Measurements from ENCODE around the gene KCTD18. TPM values are rescaled to one million over a fixed set of nuclear protein-coding genes. Genes with fewer than 3 reads are reported as not detected.
A peak's percentile ranks its signal among the peaks of the same experiment; 100 is the strongest.

KCTD18 gene
- total and polyA plus RNA-seq, 12 donors = 5.0 to 16.5 (median 9.9) TPM

GRCh38 chr2:200445284-200445683, 64.6 kb downstream of the KCTD18 start:
- peaks cover 0 to 22% (median 11%) of the 10 kb centered on the region in 9 donors for H3K4me1 ChIP-seq
- no peak for DNase-seq
- H3K27ac ChIP-seq = no peak overlapping the region
- intact Hi-C loops (cut with DNase I) = loop anchor here in 1 of 10 donors (10.0 kb wide), 1 partner anchor 140 kb away; the partner anchor contains the start of gene SPATS2L
- no peaks in the 10 kb centered on the region for H3K27me3 ChIP-seq
- peaks cover 0 to 91% (median 8%) of the 10 kb centered on the region in 9 donors for H3K36me3 ChIP-seq
- no peak overlapping the region for H3K4me3 ChIP-seq
- H3K9me3 ChIP-seq = no peaks in the 10 kb centered on the region
- TF ChIP-seq CTCF (IDR thresholded peaks at IDR 0.05) = no peak
- ATAC-seq = no peak
- WGBS, 2 donors = 46 to 92% methylated on average over 1 of the region's 1 CpG

DNA sequence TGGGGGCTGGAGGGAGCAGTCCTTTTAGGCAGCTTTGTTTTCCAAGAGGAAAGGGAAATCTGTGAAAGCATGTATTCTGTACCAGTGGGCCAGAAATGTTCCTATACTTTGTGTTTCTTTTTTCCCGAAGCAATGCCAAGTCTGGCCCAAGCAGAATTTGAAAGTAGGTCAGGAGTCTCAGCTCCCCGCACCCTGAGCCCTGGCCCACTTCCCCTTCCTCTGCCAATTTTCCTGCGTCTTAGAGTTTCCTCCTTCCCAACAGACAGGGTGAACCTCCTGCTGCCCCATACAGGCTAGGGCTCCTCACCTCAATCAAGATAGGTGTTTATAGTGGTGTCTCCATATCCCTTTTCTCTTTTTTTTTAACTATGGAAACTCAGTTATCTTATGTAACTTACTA, 65.3 kb downstream of the KCTD18 start:
- Histone ChIP-seq H3K9me3 (no peaks in the 10 kb centered on the region), H3K4me3 (no peak overlapping the region), H3K4me1 (peaks cover 0 to 22% (median 11%) of the 10 kb centered on the region in 9 donors), H3K27me3 (no peaks in the 10 kb centered on the region), H3K27ac (no peak overlapping the region), H3K36me3 (peaks cover 0 to 95% (median 8%) of the 10 kb centered on the region in 9 donors)
- DNase-seq = no peak
- intact Hi-C loops (cut with DNase I) = loop anchor here in 1 of 10 donors (10.0 kb wide), 1 partner anchor 140 kb away; the partner anchor contains the start of gene SPATS2L
- WGBS, 2 donors = 43 to 46% methylated on average over 3 of the region's 3 CpGs
- TF ChIP-seq CTCF (IDR thresholded peaks at IDR 0.05) = no peak
- peak in 3 of 8 donors; percentile 35 to 41 (median 41) for ATAC-seq

DNA sequence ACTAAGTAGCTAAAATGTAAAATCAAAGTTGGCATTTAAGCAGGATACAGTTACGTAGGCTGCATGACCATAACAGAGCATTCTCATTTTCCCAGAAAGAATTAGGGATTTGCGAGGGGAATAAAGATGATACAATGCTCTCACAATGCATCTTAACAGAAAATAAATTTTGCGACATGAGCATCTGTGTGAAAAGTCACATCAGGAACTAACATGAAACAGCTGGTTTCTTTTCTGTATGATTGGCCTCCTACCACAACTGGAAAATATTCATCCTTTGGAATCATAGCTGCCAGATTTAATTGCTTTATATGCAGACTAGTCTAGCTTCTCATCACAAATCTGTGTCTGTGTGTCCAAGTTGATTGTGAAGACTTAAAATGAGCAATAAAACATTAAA, 66.0 kb downstream of the KCTD18 start:
- no peak for TF ChIP-seq CTCF (IDR thresholded peaks at IDR 0.05)
- Histone ChIP-seq H3K4me3 (no peak overlapping the region), H3K4me1 (peaks cover 0 to 22% (median 11%) of the 10 kb centered on the region in 9 donors), H3K27me3 (no peaks in the 10 kb centered on the region), H3K36me3 (peaks cover 0 to 95% (median 8%) of the 10 kb centered on the region in 9 donors), H3K27ac (peak overlapping the region in 1 of 10 donors; percentile 38), H3K9me3 (no peaks in the 10 kb centered on the region)
- WGBS, 2 donors = 84 to 87% methylated on average over 3 of the region's 3 CpGs
- intact Hi-C loops (cut with DNase I) = loop anchor here in 1 of 10 donors (10.0 kb wide), 1 partner anchor 139 kb away; the partner anchor contains the start of gene SPATS2L
- ATAC-seq (no peak), DNase-seq (no peak)

- Histone ChIP-seq H3K4me3 (no peak overlapping the region), H3K27ac (peak overlapping the region in 1 of 10 donors; percentile 38), H3K27me3 (no peaks in the 10 kb centered on the region), H3K9me3 (no peaks in the 10 kb centered on the region), H3K4me1 (peaks cover 0 to 23% (median 11%) of the 10 kb centered on the region in 9 donors), H3K36me3 (peaks cover 0 to 90% (median 8%) of the 10 kb centered on the region in 9 donors)
- no peak for DNase-seq
- intact Hi-C loops (cut with DNase I) = loop anchor here in 1 of 10 donors (10.0 kb wide), 1 partner anchor 139 kb away; the partner anchor contains the start of gene SPATS2L
- no peak for TF ChIP-seq CTCF (IDR thresholded peaks at IDR 0.05)
- whole genome bisulfite sequencing, 2 donors = 74 to 78% methylated on average over 5 of the region's 5 CpGs
- ATAC-seq = peak in 1 of 8 donors; percentile 23
Observed at GRCh38 chr2:200443376-200443775, 66.5 kb downstream of the KCTD18 start.
